ENCODE data around the gene PRPH. TPM values are rescaled to one million over a fixed set of nuclear protein-coding genes. Genes with fewer than 3 reads are reported as not detected.

Gene PRPH
- total and polyA plus RNA-seq, 9 of the 15 experiments (the other 6 are each of a cell fraction or from before 2014, with no cell fraction given): 0.27 to 1.9 (median 1.3) TPM; not detected in 1

GRCh38 chr12:49336645-49337584, 42.0 kb downstream of the PRPH start, which contains the start of gene C1QL4 (continued):
- TF ChIP-seq MLX (CRISPR knock-in tag; conservative IDR thresholded peaks at IDR 0.05) (no peak), KAT8 (IDR thresholded peaks at IDR 0.05; ENCODE audit: low read depth) (no peak), CBX1 (IDR thresholded peaks at IDR 0.05; ENCODE audit: low read depth) (0 out of 2 replicates have a peak, but pooled peaks have one; percentile 10), ZNF311 (CRISPR knock-in tag; IDR thresholded peaks at IDR 0.05) (no peak), ZNF197 (CRISPR knock-in tag; IDR thresholded peaks at IDR 0.05; ENCODE audit: low read depth) (no peak), ZC3H4 (CRISPR knock-in tag; IDR thresholded peaks at IDR 0.05; ENCODE audit: borderline replicate concordance) (no peak), GABPB1 (CRISPR knock-in tag; IDR thresholded peaks at IDR 0.05) (0 out of 2 replicates have a peak, but pooled peaks have one; percentile 5), NR2C1 (IDR thresholded peaks at IDR 0.05) (no peak), NR2C1 (tag; IDR thresholded peaks at IDR 0.05) (no peak), CREBBP (IDR thresholded peaks at IDR 0.05; ENCODE audit: low read depth, low read length) (no peak), CTBP1 (IDR thresholded peaks at IDR 0.05; ENCODE audit: borderline replicate concordance) (peak; percentile 49; the same call in 1 of the 2 replicates), NFIC (IDR thresholded peaks at IDR 0.05) (no peak; the same call in 1 of the 2 replicates), YBX1 (IDR thresholded peaks at IDR 0.05) (no peak), CCNT2 (IDR thresholded peaks at IDR 0.05; ENCODE audit: borderline replicate concordance, extremely low read depth, insufficient read length, low read depth, low read length) (peak; percentile 43), HNRNPH1 (optimal IDR thresholded peaks at IDR 0.05; ENCODE audit: low read depth, low read length) (no peak), HMG20B (CRISPR knock-in tag; IDR thresholded peaks at IDR 0.05) (no peak), ZNF764 (CRISPR knock-in tag; IDR thresholded peaks at IDR 0.05; ENCODE audit: low read depth) (no peak), TCFL5 (CRISPR knock-in tag; conservative IDR thresholded peaks at IDR 0.05) (no peak), PHB (CRISPR knock-in tag; IDR thresholded peaks at IDR 0.05) (no peak)
- TF ChIP-seq, protein P1, sequence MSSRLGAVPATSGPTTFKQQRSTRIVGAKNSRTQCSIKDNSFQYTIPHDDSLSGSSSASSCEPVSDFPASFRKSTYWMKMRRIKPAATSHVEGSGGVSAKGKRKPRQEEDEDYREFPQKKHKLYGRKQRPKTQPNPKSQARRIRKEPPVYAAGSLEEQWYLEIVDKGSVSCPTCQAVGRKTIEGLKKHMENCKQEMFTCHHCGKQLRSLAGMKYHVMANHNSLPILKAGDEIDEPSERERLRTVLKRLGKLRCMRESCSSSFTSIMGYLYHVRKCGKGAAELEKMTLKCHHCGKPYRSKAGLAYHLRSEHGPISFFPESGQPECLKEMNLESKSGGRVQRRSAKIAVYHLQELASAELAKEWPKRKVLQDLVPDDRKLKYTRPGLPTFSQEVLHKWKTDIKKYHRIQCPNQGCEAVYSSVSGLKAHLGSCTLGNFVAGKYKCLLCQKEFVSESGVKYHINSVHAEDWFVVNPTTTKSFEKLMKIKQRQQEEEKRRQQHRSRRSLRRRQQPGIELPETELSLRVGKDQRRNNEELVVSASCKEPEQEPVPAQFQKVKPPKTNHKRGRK (tag; IDR thresholded peaks at IDR 0.05): no peak
- TF ChIP-seq, protein P2, sequence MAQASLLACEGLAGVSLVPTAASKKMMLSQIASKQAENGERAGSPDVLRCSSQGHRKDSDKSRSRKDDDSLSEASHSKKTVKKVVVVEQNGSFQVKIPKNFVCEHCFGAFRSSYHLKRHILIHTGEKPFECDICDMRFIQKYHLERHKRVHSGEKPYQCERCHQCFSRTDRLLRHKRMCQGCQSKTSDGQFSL (CRISPR knock-in tag; IDR thresholded peaks at IDR 0.05): no peak
- TF ChIP-seq, protein P2 (tag; IDR thresholded peaks at IDR 0.05): peak in 1 of 2 experiments; percentile 45; a peak in 1 of 4 replicates

All from K562 (cell line).